HepG2 (cell line): Measurements from ENCODE around the gene VAT1L. TPM values are rescaled to one million over a fixed set of nuclear protein-coding genes. Genes with fewer than 3 reads are reported as not detected.

Experiments
- ATAC-seq: fragments of 200-7000 bp; cut with Tn5 transposase; 3 replicates; pipeline ENCODE4 v1.9.1; 2020; ENCODE audit warnings: mild to moderate bottlenecking, moderate library complexity
- BruUV-seq: library from RNA; stranded (reverse); fragments of 400-500 nt; replicated peaks from 2 replicates; lab custom pipeline; 2021; lab: Mats Ljungman, UMichigan
- CTCF ChIA-PET: fragments of 300-600 bp; formaldehyde crosslinking; extraction: SDS; loops from one replicate; lab custom pipeline; 2021; ENCODE audit warnings: low total read pairs, inconsistent platforms, low intra/inter-chr PET ratio; lab: Yijun Ruan, JAX
- POLR2A ChIA-PET: fragments of 350-600 bp; sonication (Branson Sonifier 250); formaldehyde crosslinking; loops from one replicate; lab custom pipeline; 2020; ENCODE audit warnings: antibody characterized with exemption, inconsistent platforms; lab: Yijun Ruan, JAX
- DNase-seq: peaks from one replicate; pipeline ENCODE4 v3.0.0-alpha.2; 2015; ENCODE audit warnings: low spot score
- FAIRE-seq: peaks from 3 replicates; lab custom pipeline; 2011; peaks lifted over from hg19 to GRCh38; lab: Jason Lieb, UNC
- H2AFZ ChIP-seq: one replicate; pipeline ENCODE4 v1.6.1; 2011; ENCODE audit warnings: low read length, inconsistent platforms
- H3K27ac ChIP-seq: fragments of 300-600 bp; 3 replicates; pipeline ENCODE4 v1.8.0; 2011; ENCODE audit warnings: mixed run types, mild to moderate bottlenecking, mixed read lengths, low read length, inconsistent platforms; ENCODE audit not compliant: insufficient read depth; ENCODE audit errors: extremely low read length
- H3K27me3 ChIP-seq, 2 experiments: fragments of 200-600 bp in 1 of 2; 2 replicates in 1 of 2; 3 replicates in 1 of 2; pipeline versions ENCODE4 v1.6.0 to v1.8.0; 2011; ENCODE audit warnings: low read length in 2 of 2, mild to moderate bottlenecking in 2 of 2, moderate library complexity in 2 of 2, inconsistent platforms in 1 of 2; ENCODE audit not compliant: insufficient read depth in 2 of 2, control insufficient read depth in 1 of 2
- H3K36me3 ChIP-seq, 2 experiments: fragments of 200-600 bp in 1 of 2; replicated peaks in 1 of 2; 2 replicates in 1 of 2; 3 replicates in 1 of 2; pipeline versions ENCODE4 v1.5.1 to v1.8.0; 2011; ENCODE audit warnings: low read length in 2 of 2, inconsistent platforms in 1 of 2; ENCODE audit not compliant: insufficient read depth in 2 of 2, control insufficient read depth in 1 of 2
- H3K4me1 ChIP-seq: 2 replicates; pipeline ENCODE4 v1.5.1; 2012; ENCODE audit warnings: low read length, inconsistent platforms; ENCODE audit not compliant: insufficient read depth
- H3K4me2 ChIP-seq: 2 replicates; pipeline ENCODE4 v1.6.0; 2011; ENCODE audit warnings: low read depth, low read length, inconsistent platforms
- H3K4me3 ChIP-seq, 3 experiments: fragments of 200-600 bp in 1 of 3; sonication (generic), shearing (Covaris generic) in 1 of 3; replicated peaks in 1 of 3; 2 replicates each; pipeline ENCODE4 v1.5.1; 2011 to 2016; ENCODE audit warnings: low read length in 3 of 3, inconsistent platforms in 2 of 3, low read depth in 2 of 3, mild to moderate bottlenecking in 2 of 3, control low read depth in 1 of 3, mixed read lengths in 1 of 3; ENCODE audit not compliant: insufficient read depth in 1 of 3
- H3K79me2 ChIP-seq: one replicate; pipeline ENCODE4 v1.6.1; 2011; ENCODE audit warnings: low read length, inconsistent platforms; ENCODE audit not compliant: insufficient read depth
- H3K9ac ChIP-seq: 2 replicates; pipeline ENCODE4 v1.6.0; 2011; ENCODE audit warnings: mild to moderate bottlenecking, low read depth, low read length, inconsistent platforms; ENCODE audit not compliant: insufficient read depth
- H3K9me3 ChIP-seq: 2 replicates; pipeline ENCODE4 v1.5.1; 2012; ENCODE audit warnings: mild to moderate bottlenecking, low read length
- H4K20me1 ChIP-seq: 2 replicates; pipeline ENCODE4 v1.6.0; 2011; ENCODE audit warnings: inconsistent platforms, mild to moderate bottlenecking, low read length, moderate library complexity; ENCODE audit not compliant: insufficient read depth
- CBX2 ChIP-seq, 2 experiments: fragments of 200-600 bp in 1 of 2; sonication (generic); formaldehyde crosslinking in 1 of 2; IDR thresholded peaks; 2 replicates each; pipeline versions ENCODE4 v1.7.0 to v1.8.1; 2018 to 2022; ENCODE audit warnings: low read depth in 2 of 2, low read length in 1 of 2, mild to moderate bottlenecking in 1 of 2, missing genetic modification reagents in 1 of 2
- CEBPB ChIP-seq: IDR thresholded peaks from 2 replicates; pipeline ENCODE4 v1.6.1; 2011; ENCODE audit warnings: low read depth, low read length, improper control_type of control experiment, borderline replicate concordance
- FOXO4 ChIP-seq: sonication (generic); formaldehyde crosslinking; conservative IDR thresholded peaks from 2 replicates; pipeline ENCODE4 v1.8.1; 2023; ENCODE audit warnings: missing genetic modification reagents
- GATA4 ChIP-seq: sonication (generic); IDR thresholded peaks from 2 replicates; pipeline ENCODE4 v1.6.1; 2016; ENCODE audit warnings: antibody characterized with exemption, low read depth, borderline replicate concordance
- HBP1 ChIP-seq: IDR thresholded peaks from 2 replicates; pipeline ENCODE4 v1.6.1; 2016; ENCODE audit warnings: low read depth, control low read depth
- IKZF1 ChIP-seq: fragments of 450-650 bp; IDR thresholded peaks from 2 replicates; pipeline ENCODE4 v1.7.1; 2016
- MXI1 ChIP-seq: IDR thresholded peaks from 3 replicates; pipeline ENCODE4 v1.6.1; 2012; ENCODE audit warnings: low read depth, low read length, inconsistent platforms, borderline replicate concordance
- REXO4 ChIP-seq: sonication (generic); formaldehyde crosslinking; IDR thresholded peaks from 2 replicates; pipeline ENCODE4 v1.8.0; 2022; ENCODE audit warnings: missing genetic modification reagents, mild to moderate bottlenecking, borderline replicate concordance
- ZNF253 ChIP-seq: sonication (generic); formaldehyde crosslinking; IDR thresholded peaks from 2 replicates; pipeline ENCODE4 v1.8.0; 2022; ENCODE audit warnings: mild to moderate bottlenecking, missing genetic modification reagents, borderline replicate concordance
- ZNF451 ChIP-seq: sonication (generic); formaldehyde crosslinking; IDR thresholded peaks from 2 replicates; pipeline ENCODE4 v1.5.0; 2020; ENCODE audit warnings: mild to moderate bottlenecking, missing genetic modification reagents
- ZNF639 ChIP-seq: conservative IDR thresholded peaks from 2 replicates; pipeline ENCODE4 v1.6.1; 2018; ENCODE audit warnings: missing genetic modification reagents
- ZNF746 ChIP-seq: sonication (generic); formaldehyde crosslinking; IDR thresholded peaks from 2 replicates; pipeline ENCODE4 v1.8.0; 2022; ENCODE audit warnings: mild to moderate bottlenecking, missing genetic modification reagents
- ZNF776 ChIP-seq: sonication (generic); formaldehyde crosslinking; IDR thresholded peaks from 2 replicates; pipeline ENCODE4 v1.4.0; 2020; ENCODE audit warnings: mild to moderate bottlenecking, missing genetic modification reagents
- WGBS: methylation state at CpG from one replicate; pipeline ENCODE4 v1.1.6; 2017; ENCODE audit warnings: low lambda C conversion rate; 5-methylcytosine and 5-hydroxymethylcytosine counted together
- in situ Hi-C: cut with HindIII; loops from 2 replicates; pipeline ENCODE4 v1.10.0; 2017; ENCODE audit warnings: low pct_unique_long_range_greater_than_20kb; ENCODE audit not compliant: extremely low pct_ligation_motif_present
- intact Hi-C: fragments of 100-400 bp; cut with micrococcal nuclease; formaldehyde crosslinking; loops from one replicate; pipeline ENCODE4 v1.10.0; 2022; ENCODE audit not compliant: unreplicated experiment
- polyA plus RNA-seq, 8 experiments: library from polyadenylated mRNA; depleted of rRNA in 3 of 8; stranded (reverse) in 7 of 8; unstranded in 1 of 8; fragments of >200 nt; fragmentation: Illumina TruSeq in 4 of 8; extraction: Trizol in 4 of 8; gene quantifications; 2 replicates each; pipeline versions ENCODE4 v1.2.1 to v1.2.3, GENCODE V29; 2011 to 2016; ENCODE audit warnings: low read depth in 4 of 8, missing spikeins in 1 of 8, mixed read lengths in 1 of 8; ENCODE audit not compliant: insufficient read depth in 1 of 8
- total RNA-seq, 5 experiments: library from RNA; depleted of rRNA; stranded (reverse); fragments of >200 nt; fragmentation: Illumina TruSeq; extraction: Trizol; gene quantifications; 2 replicates each; pipeline ENCODE4 v1.2.3, GENCODE V29; 2016; ENCODE audit warnings: low read depth in 1 of 5
- TF ChIP-seq, protein P1 (sequence below): sonication (generic); formaldehyde crosslinking; IDR thresholded peaks from 2 replicates; pipeline ENCODE4 v1.5.0; 2020; ENCODE audit warnings: mild to moderate bottlenecking, missing genetic modification reagents, borderline replicate concordance
- TF ChIP-seq, protein P2 (sequence below): sonication (generic); formaldehyde crosslinking; IDR thresholded peaks from 2 replicates; pipeline ENCODE4 v1.4.0; 2020; ENCODE audit warnings: missing genetic modification reagents

VAT1L gene
- total and polyA plus RNA-seq, 2 of the 13 experiments (the other 11 are each of a cell fraction or from before 2014, with no cell fraction given), result not detected

DNA sequence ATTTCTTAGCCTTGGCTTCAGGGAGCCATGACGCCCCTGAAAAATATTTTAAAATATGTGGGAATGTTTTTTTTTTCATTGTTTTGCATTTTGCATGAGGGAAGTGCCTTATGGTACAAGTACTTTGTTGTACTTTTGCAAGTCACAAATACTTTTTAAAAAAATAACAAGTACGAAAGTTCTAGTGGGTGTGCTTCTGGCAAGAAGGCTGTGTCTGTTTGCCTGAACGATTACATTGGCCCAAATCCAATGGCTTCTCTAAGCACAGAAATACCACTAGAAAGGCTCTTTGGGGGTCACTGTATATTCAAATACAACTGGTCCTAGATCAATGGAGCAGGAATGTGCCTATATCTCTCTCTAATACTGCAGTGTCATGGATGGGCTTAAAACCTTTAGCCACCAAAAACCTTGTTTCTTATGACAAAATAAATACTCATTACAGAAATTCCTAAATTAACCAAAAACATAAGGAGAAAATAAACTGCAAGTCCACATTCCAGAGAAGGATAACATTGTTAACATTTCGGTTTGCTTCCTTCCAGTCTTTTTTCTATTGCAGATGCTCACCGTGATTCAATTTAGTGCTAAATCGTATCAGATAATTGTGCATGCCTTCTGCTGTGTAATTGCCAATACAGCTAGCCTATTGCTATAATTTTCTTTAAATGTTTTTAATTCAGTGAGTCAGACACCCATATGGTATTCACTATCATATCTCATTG lies 97.4 kb downstream of the VAT1L start (continued):
- TF ChIP-seq REXO4, result no peak
- TF ChIP-seq IKZF1, result no peak
- TF ChIP-seq ZNF776 (CRISPR knock-in tag), result no peak
- TF ChIP-seq ZNF746 (CRISPR knock-in tag), result no peak
- TF ChIP-seq, protein P1, sequence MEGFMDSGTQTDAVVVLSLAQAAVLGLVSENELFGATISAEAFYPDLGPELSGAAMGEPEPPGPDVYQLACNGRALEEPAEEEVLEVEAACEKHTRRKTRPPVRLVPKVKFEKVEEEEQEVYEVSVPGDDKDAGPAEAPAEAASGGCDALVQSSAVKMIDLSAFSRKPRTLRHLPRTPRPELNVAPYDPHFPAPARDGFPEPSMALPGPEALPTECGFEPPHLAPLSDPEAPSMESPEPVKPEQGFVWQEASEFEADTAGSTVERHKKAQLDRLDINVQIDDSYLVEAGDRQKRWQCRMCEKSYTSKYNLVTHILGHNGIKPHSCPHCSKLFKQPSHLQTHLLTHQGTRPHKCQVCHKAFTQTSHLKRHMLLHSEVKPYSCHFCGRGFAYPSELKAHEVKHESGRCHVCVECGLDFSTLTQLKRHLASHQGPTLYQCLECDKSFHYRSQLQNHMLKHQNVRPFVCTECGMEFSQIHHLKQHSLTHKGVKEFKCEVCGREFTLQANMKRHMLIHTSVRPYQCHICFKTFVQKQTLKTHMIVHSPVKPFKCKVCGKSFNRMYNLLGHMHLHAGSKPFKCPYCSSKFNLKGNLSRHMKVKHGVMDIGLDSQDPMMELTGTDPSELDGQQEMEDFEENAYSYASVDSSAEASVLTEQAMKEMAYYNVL (CRISPR knock-in tag), result no peak
- no peak for TF ChIP-seq ZNF253 (CRISPR knock-in tag)
- TF ChIP-seq ZNF451 (CRISPR knock-in tag), result no peak

- H3K9me3 ChIP-seq, result no peaks in the 10 kb centered on the region
- H3K4me3 ChIP-seq, result no peak overlapping the region
- no peak overlapping the region for H3K27ac ChIP-seq
- 2% methylated on average over 6 of the region's 7 CpGs for WGBS
- peaks cover 0 to 21% of the 10 kb centered on the region in 2 experiments; a peak in 2 of 5 replicates for H3K27me3 ChIP-seq
- H3K9ac ChIP-seq, result no peak overlapping the region
- no peak overlapping the region for H3K4me2 ChIP-seq
- in situ Hi-C loops, result no loop called here
- no peaks in the 10 kb centered on the region for H4K20me1 ChIP-seq
- no peak for DNase-seq
- POLR2A ChIA-PET, result no interaction called here
- H3K79me2 ChIP-seq, result no peaks in the 10 kb centered on the region
- no peak for FAIRE-seq
- no peaks in the 10 kb centered on the region for H3K36me3 ChIP-seq
- H2AFZ ChIP-seq, result no peak overlapping the region
- no TSS peak for BruUV-seq
- CTCF ChIA-PET, result no interaction called here
- intact Hi-C loops, result no loop called here
- H3K4me1 ChIP-seq, result no peaks in the 10 kb centered on the region
- ATAC-seq, result no peak
- TF ChIP-seq MXI1, result no peak
- no peak for TF ChIP-seq HBP1 (CRISPR knock-in tag)
- TF ChIP-seq, protein P2, sequence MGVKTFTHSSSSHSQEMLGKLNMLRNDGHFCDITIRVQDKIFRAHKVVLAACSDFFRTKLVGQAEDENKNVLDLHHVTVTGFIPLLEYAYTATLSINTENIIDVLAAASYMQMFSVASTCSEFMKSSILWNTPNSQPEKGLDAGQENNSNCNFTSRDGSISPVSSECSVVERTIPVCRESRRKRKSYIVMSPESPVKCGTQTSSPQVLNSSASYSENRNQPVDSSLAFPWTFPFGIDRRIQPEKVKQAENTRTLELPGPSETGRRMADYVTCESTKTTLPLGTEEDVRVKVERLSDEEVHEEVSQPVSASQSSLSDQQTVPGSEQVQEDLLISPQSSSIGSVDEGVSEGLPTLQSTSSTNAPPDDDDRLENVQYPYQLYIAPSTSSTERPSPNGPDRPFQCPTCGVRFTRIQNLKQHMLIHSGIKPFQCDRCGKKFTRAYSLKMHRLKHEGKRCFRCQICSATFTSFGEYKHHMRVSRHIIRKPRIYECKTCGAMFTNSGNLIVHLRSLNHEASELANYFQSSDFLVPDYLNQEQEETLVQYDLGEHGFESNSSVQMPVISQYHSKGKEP, result no peak
- no peak for TF ChIP-seq GATA4
- TF ChIP-seq CEBPB, result no peak
- TF ChIP-seq CBX2 (IDR thresholded peaks at IDR 0.05; ENCODE audit: low read depth, low read length), result no peak
- no peak for TF ChIP-seq CBX2 (CRISPR knock-in tag; IDR thresholded peaks at IDR 0.05; ENCODE audit: low read depth)
- TF ChIP-seq ZNF639 (CRISPR knock-in tag), result no peak
- no peak for TF ChIP-seq FOXO4 (CRISPR knock-in tag)
These were observed 100.5 kb downstream of the VAT1L start for GRCh38 chr16:77888871-77889270.
